Measurements from ENCODE around the gene FGF21. TPM values are rescaled to one million over a fixed set of nuclear protein-coding genes. Genes with fewer than 3 reads are reported as not detected.
A peak's percentile ranks its signal among the peaks of the same experiment; 100 is the strongest.

Gene FGF21
- polyA plus RNA-seq, 3 donors: not detected

GRCh38 chr19:48726556-48726955 lies 28.8 kb upstream of the FGF21 start:
- DNase-seq (ENCODE audit: low read depth in 3 of 3, low spot score in 2 of 3): no peak

DNA sequence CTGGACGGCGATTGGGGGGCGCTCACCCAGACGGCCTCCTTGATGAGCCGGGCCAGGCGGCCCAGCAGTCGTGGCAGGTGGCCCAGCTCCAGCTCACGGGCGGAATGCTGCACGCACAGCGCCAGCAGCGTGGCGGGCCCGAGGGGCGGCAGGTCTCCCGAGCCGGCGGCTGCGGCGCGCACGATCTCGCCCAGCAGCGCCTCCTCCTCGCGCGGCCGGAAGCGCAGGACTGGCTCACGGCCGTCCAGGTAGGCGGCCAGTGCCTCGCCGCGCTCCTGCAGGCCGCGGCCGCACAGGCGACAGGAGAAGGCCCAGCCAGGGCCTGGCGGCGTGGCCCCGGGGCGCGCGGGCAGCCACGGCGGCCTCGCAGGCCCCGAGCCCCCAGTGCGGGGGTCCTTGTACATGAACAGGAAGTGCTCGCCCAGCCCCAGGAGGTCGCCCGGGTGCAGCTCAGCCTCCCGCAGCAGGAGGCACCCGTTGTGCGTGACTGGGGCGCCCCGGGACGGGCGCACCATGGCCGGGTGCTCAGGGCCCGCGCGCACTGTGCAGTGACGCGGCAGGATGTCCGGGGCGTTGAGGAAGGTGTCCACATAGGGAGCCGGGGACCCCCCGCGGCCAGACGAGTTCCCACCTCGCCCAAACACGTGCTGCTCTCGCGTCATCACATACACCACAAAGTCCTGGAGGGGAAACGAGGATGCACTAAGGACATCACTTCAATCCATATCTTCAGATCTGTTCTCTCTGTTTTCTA lies 26.2 kb upstream of the FGF21 start:
- DNase-seq (ENCODE audit: low read depth in 3 of 3, low spot score in 2 of 3): no peak

DNA sequence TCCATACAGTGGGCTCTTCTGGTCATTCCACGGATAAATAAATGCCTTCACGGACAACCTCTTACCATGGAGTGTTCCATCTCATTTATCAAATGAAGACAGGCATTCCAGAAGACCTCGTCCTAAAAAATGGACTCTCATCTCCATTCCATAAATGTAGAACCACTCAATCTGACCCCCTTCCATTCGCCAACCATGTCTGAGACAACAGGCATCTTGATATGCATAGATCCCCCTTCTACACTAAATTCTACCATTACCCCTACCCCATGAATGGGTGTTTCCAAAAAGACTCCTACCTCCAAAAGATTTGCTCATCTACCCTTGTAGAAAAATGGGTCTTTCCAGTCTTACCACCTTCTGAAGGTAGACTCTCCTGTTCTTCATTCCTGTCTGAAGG lies 23.9 kb upstream of the FGF21 start:
- DNase-seq (ENCODE audit: low read depth in 3 of 3, low spot score in 2 of 3): no peak

GRCh38 chr19:48734625-48735024 lies 20.7 kb upstream of the FGF21 start:
- no peak for DNase-seq (ENCODE audit: low read depth in 3 of 3, low spot score in 2 of 3)

- DNase-seq (ENCODE audit: low read depth in 3 of 3, low spot score in 2 of 3): no peak
Measured at GRCh38 chr19:48735031-48735615, 20.2 kb upstream of the FGF21 start.

GRCh38 chr19:48737360-48737998 lies 17.8 kb upstream of the FGF21 start:
- no peak for DNase-seq (ENCODE audit: low read depth in 3 of 3, low spot score in 2 of 3)

DNA sequence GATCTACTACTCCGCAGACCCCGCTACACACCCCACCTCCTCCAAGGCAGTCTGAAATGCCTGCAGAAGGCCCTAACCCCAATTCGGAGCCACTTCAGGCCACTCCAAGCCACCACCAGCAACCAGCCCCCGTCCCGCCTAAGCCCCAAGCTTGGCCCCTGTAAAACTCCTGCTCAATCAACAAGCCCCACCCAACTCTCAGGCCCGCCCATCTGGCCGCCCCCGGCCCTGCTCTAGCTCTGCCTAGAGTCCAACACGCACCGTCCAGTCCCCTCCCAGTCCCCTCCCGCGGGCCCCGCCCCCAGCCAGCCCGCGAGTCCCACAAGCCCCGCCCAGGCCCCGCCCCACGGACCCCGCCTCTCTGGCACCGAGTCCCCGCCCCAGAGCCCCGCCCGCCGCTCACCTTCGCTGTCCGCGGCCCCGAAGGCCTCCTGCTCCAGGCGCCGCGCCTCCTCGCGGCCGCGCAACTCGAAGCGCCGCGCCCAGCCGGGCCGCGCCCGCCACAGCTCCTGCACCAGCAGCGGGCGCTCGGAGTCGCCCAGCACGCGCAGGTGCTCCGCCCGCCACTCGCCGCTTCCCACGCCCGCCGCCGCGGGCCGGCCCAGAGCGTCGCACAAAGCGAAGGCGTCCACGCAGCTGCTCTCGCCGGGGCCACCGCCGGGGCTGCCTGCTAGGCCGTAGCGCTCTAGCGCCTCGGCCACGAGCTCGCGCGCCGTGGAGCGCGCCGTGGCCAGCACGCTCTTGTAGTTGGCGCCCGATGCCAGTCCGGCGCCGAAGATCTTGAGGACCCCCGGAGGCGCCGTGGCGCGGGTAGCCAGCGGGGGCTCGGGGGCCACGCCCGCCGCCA lies 16.5 kb upstream of the FGF21 start:
- no peak for DNase-seq (ENCODE audit: low read depth in 3 of 3, low spot score in 2 of 3)

GRCh38 chr19:48739404-48740163 lies 15.7 kb upstream of the FGF21 start:
- DNase-seq (ENCODE audit: low read depth in 3 of 3, low spot score in 2 of 3): no peak

DNA sequence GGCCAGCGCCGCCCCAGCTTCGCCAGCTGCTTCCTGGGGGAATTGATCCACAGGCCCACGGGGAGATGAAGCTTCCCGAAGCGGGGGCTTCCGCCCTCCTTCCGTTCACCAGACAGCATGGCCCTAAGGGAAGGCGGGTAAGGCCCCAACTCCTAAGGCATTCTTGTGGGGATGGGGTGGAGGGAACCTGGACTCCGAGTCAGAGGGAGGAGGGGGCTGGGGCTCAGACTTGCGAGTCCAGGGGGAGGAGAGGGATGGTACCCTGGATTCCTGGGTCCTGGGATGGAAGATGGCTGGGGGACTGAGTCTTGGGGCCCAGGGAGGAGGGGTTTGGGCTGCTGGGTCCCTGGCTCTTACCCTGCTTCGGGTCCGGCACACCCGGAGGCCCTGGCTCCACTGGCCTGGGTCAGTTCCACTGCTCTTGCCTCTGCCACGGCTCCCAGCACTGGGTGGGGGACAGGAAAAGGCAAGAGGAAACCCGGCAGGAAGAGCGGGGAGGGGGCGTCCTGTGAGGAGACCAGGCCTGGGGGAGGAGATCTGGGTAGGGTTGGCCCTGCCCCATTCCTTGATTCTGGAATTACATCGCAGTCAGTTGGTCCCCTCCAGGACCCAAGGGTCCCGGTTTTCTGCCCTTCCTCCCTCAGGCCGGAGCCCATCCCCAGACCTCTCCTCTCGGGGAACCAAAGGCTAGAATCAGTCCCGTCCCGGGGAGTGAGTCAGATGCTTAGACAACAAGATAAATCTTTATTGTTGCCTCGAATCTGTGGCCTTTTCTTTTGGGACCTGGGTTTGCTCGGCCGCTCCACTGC lies 15.0 kb upstream of the FGF21 start, which contains the start of gene RASIP1:
TSS of gene RASIP1 (minus strand) at position 447 of the 809 bp plus-strand sequence. CDS start at position 119, 328 bp downstream.
- DNase-seq (ENCODE audit: low read depth in 3 of 3, low spot score in 2 of 3): no peak

GRCh38 chr19:48741129-48741999 lies 14.0 kb upstream of the FGF21 start:
- DNase-seq (ENCODE audit: low read depth in 3 of 3, low spot score in 2 of 3): no peak

DNA sequence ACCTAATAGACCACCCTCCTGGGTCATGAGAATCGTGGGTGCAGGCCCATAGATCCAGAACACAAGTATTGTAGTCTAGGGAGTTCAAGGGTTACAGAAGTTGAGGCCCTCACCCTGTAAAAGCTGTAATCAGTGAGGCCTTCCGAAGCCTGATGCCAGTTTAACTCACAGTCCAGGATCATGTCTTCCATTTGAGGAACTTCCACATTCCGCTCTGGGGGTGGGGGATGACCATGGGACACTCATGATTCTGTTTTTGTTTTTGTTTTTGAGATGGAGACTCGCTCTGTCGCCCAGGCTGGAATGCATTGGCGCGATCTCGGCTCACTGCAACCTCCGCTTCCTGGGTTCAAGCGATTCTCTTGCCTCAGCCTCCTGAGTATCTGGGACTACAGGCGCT lies 13.2 kb upstream of the FGF21 start:
- DNase-seq (ENCODE audit: low read depth in 3 of 3, low spot score in 2 of 3): no peak

DNA sequence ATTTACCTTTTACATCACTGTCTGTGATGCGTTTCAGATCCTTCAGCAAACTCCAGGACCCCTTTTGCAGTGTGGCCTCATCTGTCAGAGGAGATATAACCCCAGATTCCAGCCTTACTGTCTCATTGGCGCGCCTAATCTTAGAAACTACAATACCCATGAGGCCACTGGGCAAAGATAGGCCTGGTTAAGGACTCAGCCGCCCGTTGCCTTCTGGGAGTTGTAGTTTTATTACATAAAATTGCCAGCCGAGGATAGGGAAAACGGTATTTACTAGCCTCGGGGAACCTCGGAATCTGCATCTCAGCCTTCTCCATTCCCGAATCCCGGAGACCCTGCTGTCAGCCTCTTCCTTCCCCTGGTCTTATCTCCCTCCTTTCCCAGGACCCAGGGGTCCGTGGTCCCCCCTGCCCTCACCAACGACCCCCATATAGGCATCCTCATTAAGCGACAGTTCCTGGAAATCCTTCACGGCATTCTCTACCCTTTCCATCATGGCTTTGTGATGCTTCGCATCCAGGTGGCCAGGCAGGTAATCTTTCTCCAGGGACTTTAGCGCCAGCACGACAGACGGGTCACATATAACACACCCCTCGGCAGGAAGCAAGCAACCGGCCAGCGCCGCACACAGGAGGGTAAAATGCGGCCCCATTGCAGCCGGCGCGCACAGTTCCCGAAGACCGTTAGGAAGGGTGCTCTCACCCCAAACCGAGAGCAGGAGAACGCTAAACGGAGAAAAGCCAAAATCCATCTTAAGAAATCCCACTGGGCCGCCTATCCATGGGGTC lies 9.9 kb upstream of the FGF21 start:
- DNase-seq (ENCODE audit: low read depth in 3 of 3, low spot score in 2 of 3): no peak

- no peak for DNase-seq (ENCODE audit: low read depth in 3 of 3, low spot score in 2 of 3)
Measured at GRCh38 chr19:48746110-48746509, 9.2 kb upstream of the FGF21 start.

DNA sequence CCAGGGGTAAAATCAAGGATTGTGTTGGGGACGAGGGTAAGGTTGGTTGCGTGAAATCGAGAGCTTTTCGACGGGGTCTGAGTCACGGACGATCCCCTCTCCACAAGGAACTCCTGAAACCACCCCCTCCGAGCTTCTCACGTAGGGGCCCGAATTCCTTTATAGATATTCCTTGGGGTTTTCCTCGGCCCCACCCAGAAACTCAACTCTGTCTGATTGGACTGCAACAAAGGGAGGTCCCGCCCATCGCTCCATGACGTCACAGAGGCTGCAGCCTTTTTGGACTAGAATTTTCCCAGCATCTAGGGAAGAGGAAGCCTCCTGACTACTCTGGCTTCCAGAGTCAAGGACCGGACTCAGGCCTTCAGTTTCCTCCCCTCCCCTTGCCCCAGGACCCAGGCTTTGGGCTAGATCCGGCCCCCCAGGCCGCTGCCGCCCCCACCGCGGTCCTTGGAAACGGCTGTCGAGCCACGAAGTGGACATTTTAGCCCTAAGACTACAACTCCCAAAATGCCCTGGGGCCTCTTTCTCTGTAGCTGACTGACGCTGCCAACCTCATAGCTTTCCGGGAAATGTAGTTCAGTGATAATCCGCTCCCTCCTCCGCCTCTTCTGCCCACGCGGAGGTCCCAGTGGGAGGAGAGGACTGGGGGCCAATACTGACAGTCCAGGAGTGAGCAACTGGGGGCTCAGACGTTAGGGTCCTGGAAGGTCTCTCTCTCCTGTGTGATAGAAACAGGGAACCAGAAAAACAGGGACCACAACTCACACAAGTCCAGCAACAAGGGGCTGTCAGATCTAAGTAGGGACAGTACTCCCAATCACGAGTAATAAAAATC lies 8.4 kb upstream of the FGF21 start, which contains the start of gene IZUMO1:
TSS of gene IZUMO1 (minus strand) at position 172 of the 838 bp plus-strand sequence. CDS start 1,050 bp downstream, outside the sequence.
- peak; percentile 76 to 88 (median 87) for DNase-seq (ENCODE audit: low read depth in 3 of 3, low spot score in 2 of 3)

- no peak for DNase-seq (ENCODE audit: low read depth in 3 of 3, low spot score in 2 of 3)
Measured at GRCh38 chr19:48749571-48750198, 5.6 kb upstream of the FGF21 start.

DNA sequence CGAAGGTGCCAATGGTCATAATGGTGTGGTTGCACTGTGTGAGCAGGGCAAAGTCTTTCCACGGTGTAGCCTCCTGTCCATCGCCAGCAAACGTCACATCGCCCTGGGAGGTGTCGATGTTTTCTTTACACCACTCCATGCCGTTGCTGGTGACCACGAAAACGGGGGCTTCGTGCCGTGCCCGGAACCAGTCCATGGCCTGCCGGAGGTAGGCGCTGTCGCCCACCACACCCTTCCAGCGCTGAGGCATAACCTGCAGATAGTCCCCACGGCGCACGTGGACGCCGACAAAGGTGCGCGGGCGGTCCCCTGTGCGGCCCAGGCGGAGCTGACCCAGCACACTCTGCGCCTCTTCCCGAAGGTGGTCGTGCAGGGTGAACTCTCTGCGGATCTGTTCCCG lies 5.0 kb upstream of the FGF21 start:
- DNase-seq (ENCODE audit: low read depth in 3 of 3, low spot score in 2 of 3): no peak
